HG02973 (cell line): Measurements from ENCODE around the gene SLAMF7.
"Not testable (repeated sequence)": the region's sequence is repeated elsewhere in the genome, so short reads cannot be mapped to it uniquely, and the experiment has no call there.

Source experiments
- ATAC-seq: cut with Tn5 transposase; IDR thresholded peaks from one replicate; pipeline ENCODE4 v1.9.1; 2021; ENCODE audit warnings: moderate library complexity; ENCODE audit not compliant: unreplicated experiment

Gene SLAMF7

GRCh38 chr1:160772331-160772730 lies 33.3 kb downstream of the SLAMF7 start:
- ATAC-seq = no peak

- no peak for ATAC-seq
Observed at GRCh38 chr1:160773093-160773492, 34.0 kb downstream of the SLAMF7 start.

- ATAC-seq = no peak
Observed at GRCh38 chr1:160774886-160775719, 36.1 kb downstream of the SLAMF7 start.

- ATAC-seq = no peak
Observed at GRCh38 chr1:160776178-160776577, 37.1 kb downstream of the SLAMF7 start.

- no peak for ATAC-seq
Observed at GRCh38 chr1:160777486-160778089, 38.5 kb downstream of the SLAMF7 start.

DNA sequence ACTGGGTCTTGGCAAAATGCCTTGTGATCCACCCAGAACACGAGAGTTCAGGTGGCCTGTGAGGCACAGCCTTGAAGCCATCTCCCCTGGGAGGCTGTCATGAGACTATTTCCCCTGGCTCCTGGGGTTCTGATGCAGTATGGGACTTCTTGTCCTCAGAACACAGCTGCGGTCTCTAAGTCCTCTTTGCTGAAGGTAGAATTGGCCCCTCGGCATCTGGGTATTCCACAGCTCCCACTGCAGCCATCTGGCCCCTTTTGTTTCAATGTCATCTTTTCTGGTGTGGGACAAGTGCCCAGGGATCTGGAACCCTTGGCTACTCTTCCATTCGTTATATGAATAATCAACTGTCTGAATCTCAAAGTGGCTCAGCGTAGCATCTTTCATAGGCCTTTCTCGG lies 39.9 kb downstream of the SLAMF7 start:
- ATAC-seq = no peak

DNA sequence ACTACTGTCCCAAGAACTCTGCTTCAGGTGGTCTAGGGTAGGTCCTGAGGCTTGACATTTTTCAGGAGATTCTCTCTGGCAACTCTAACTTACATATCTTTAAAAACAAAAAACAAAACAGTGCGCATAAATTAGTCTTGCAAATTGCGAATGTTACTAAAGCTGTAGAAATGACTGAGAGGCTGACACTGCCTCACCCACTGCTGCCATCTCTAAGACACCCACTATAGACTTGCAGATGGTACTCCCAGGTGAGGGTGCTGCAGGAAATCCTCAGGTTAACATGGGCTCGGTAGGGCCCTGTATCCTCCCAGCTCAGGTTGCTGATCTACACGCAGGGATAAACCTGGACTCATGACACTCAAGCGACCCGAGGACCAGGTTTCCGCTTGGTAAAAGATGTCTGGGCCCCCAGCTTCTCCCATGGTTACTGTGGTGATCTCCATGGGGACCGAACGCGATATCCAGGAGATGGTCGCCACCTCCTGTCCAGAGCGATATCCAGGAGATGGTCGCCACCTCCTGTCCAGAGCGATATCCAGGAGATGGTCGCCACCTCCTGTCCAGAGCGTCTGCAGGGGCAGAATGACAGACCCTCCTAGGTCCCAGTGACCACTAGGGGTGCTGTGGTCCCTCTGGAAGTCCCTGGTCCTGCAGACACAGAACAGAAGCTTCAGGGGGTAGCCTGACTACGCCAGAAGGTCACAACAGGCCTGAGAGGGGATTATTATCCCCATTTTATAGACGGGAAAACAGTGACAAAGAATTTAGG lies 40.8 kb downstream of the SLAMF7 start:
- no peak for ATAC-seq

DNA sequence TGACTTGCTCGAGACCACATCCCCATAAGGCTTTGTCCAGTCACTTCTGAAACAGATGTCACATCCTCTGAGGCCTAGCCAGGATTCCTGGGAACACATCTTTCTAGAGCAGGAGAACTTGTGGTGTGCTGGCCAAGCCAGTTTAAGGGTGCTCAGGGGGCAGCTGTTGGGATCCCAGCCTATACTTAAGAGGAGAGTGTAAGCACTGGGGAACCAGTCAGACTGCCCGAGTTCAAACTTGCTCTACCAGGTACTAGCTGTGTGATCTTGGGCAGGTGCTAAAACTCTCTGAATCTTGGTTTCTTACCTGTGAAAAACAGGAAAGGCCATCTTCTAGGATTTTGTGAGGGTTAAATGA lies 41.3 kb downstream of the SLAMF7 start:
- ATAC-seq = no peak

- ATAC-seq = no peak
Observed at GRCh38 chr1:160781186-160781766, 42.2 kb downstream of the SLAMF7 start.

DNA sequence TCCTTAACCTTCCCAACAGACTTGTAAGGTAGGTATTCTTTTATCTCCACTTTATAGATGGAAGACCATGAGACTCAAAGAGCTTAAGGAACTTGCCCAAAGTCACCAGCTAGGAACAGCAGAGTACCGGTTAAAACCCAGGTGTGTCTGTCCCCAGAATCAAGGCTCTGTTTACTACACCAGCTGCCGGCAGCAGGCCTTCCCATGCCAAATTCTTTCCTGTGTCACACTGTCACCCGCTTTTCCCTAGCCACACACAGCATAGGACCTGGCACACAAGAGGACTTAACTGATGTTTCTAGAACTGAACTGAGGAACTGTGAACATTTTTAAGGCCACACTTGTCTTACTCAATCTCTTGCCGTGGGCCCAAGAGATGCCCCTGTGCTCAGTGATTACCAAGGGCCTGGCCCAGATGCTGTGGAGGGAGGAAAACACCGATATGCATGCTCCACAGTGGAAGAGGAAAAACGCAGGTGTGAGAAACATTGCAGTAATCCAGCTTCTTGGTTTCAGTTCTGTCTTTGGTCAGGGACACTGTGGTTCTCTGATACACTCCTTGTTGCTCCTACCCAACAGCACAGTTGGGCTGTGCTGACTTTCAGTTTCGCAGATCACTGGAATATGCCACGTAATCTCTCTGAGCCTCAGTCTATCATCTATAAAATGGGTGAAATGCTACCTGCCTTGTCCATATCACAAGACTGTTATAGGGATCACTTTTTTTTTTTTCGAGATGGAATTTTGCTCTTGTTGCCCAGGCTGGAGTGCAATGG lies 43.1 kb downstream of the SLAMF7 start:
- peak; percentile 84 for ATAC-seq

DNA sequence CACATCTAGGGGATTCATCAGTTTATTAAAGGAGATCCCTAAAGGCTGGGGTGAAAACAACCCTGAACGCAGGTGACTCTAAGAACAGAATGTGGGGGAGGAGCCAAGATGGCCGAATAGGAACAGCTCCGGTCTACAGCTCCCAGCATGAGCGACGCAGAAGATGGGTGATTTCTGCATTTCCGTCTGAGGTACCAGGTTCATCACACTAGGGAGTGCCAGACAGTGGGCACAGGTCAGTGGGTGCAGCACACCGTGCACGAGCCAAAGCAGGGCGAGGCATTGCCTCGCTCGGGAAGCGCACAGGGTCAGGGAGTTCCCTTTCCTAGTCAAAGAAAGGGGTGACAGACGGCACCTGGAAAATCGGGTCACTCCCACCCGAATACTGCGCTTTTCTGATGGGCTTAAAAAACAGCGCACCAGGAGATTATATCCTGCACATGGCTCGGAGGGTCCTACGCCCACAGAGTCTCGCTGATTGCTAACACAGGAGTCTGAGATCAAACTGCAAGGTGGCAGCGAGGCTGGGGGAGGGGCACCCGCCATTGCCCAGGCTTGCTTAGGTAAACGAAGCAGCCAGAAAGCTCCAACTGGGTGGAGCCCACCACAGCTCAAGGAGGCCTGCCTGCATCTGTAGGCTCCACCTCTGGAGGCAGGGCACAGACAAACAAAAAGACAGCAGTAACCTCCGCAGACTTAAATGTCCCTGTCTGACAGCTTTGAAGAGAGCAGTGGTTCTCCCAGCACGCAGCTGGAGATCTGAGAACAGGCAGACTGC lies 44.1 kb downstream of the SLAMF7 start:
- ATAC-seq = not testable (repeated sequence)

GRCh38 chr1:160789051-160789701 lies 50.1 kb downstream of the SLAMF7 start:
- ATAC-seq = peak; percentile 11

DNA sequence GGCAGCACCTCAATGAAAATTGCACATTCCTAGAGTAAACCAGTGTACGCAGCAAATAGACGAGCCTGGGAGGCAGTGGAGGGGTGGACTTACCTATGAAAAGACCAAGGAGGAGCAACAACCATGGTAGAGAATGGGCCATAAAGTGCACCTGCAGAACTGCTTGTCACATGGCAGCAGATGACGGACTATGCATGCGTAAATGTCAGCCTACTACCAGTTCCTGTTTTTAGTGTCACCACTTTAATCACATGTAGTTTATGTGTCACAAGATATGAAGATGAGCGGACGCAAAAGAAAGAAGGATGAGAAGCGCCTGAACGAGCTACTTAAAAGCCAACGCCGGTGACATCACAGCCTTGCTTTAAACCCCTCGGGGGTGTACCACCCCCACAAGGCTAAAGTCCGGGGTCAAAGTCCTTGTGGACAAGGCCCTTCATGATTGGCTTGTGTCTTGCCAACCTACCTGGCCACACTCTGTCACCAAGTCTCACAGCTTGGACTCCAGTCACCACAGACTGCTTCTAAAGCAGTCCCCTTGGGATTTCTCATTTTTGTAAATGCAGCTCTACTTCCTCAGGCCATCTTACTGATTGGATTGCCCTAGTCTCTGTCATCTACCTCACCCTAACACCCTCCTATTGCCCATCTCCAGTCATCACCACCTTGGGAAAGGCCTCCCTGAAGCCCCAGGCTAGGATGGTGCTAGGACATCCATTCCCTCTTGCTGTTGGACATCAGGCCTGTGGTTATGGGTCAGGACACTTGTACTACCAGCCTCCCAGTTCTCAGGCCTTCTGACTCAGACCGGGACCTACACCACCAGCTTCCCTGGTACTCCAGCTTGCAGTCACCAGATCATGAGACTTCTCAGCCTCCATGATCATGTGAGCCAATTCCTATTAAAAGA lies 50.9 kb downstream of the SLAMF7 start:
- peak; percentile 67 for ATAC-seq

DNA sequence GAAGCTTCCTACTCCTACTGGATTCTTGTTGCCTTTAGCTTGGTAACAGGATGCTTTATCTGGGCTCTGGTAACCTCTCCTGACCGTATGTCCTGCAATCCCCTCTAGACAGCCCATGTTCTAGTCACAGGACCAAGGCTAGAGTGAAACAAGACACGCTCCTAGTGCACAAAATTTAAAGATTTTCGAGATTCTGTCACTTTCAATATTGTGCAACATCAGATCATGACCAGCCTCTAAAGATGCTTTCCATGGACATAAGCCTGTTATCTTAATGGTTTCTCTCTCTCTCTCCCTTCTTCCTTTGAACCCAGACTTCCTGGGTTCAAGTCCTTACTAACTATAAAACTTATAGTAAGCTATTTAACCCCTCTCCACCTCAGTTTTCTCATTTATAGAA lies 55.3 kb downstream of the SLAMF7 start:
- no peak for ATAC-seq

- peak; percentile 72 for ATAC-seq
Observed at GRCh38 chr1:160795951-160796383, 56.9 kb downstream of the SLAMF7 start, which contains the start of gene LY9. TSS of gene LY9 (plus strand) at chr1:160796174. CDS start at chr1:160796188, 14 bp downstream.

- ATAC-seq = no peak
Observed at GRCh38 chr1:160797271-160797709, 58.2 kb downstream of the SLAMF7 start.

GRCh38 chr1:160797861-160798273 lies 58.8 kb downstream of the SLAMF7 start:
- ATAC-seq = no peak

GRCh38 chr1:160798439-160798838 lies 59.4 kb downstream of the SLAMF7 start:
- ATAC-seq = no peak
